IMR-90 (cell line): ENCODE data around the gene ITGA4.

Experiments
- FOS ChIP-seq: fragments of 150-350 bp; IDR thresholded peaks from 2 replicates; pipeline ENCODE4 v1.6.1; 2016; ENCODE audit warnings: low read depth, low read length
- MXI1 ChIP-seq: IDR thresholded peaks from 2 replicates; pipeline ENCODE4 v1.6.1; 2012; ENCODE audit warnings: low read depth, mild to moderate bottlenecking, low read length, moderate library complexity, borderline replicate concordance
- POLR2A ChIP-seq: IDR thresholded peaks from 2 replicates; pipeline ENCODE4 v1.6.1; 2012; ENCODE audit warnings: mild to moderate bottlenecking, low read depth, low read length
- RAD21 ChIP-seq: IDR thresholded peaks from 2 replicates; pipeline ENCODE4 v1.6.1; 2012; ENCODE audit warnings: low read length, improper control_type of control experiment
- RFX5 ChIP-seq: IDR thresholded peaks from 2 replicates; pipeline ENCODE4 v1.8.0; 2012; ENCODE audit warnings: low read depth, mild to moderate bottlenecking, low read length, moderate library complexity
- TF ChIP-seq, protein P1 (sequence below): conservative IDR thresholded peaks from 2 replicates; pipeline ENCODE4 v1.5.1; 2012; ENCODE audit warnings: mild to moderate bottlenecking, low read depth, low read length, improper control_type of control experiment

DNA sequence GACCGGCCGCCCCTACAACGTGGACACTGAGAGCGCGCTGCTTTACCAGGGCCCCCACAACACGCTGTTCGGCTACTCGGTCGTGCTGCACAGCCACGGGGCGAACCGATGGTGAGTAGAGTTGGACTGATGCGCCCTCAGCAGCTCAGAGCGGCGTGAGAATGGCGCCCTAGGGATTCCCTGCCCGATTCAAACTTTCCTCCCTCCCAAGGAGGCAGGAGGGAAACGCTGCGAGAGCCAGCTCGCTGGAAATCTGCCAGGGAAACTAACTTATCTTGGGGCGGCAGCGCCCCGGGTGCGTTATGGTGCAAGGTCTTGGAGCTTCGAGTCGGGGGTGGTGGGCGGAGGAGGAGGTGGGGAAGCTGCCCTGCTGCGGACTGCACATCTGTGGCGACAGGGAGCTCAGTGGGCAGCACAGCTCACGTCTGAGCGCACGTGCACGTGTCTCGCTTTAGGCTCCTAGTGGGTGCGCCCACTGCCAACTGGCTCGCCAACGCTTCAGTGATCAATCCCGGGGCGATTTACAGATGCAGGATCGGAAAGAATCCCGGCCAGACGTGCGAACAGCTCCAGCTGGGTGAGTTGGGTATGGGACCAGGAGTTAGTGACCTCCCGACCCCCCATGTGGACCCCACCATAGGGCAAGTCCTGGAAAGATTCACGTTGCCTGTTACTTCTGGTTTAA is 697 bp downstream of the ITGA4 start:
- TF ChIP-seq, protein P1, sequence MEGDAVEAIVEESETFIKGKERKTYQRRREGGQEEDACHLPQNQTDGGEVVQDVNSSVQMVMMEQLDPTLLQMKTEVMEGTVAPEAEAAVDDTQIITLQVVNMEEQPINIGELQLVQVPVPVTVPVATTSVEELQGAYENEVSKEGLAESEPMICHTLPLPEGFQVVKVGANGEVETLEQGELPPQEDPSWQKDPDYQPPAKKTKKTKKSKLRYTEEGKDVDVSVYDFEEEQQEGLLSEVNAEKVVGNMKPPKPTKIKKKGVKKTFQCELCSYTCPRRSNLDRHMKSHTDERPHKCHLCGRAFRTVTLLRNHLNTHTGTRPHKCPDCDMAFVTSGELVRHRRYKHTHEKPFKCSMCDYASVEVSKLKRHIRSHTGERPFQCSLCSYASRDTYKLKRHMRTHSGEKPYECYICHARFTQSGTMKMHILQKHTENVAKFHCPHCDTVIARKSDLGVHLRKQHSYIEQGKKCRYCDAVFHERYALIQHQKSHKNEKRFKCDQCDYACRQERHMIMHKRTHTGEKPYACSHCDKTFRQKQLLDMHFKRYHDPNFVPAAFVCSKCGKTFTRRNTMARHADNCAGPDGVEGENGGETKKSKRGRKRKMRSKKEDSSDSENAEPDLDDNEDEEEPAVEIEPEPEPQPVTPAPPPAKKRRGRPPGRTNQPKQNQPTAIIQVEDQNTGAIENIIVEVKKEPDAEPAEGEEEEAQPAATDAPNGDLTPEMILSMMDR = no peak
- TF ChIP-seq RFX5 (no peak), FOS (no peak), POLR2A (no peak), RAD21 (no peak), MXI1 (no peak; the same call in 1 of the 2 replicates)
